Activated CD8-positive, alpha-beta T cell treated with anti-CD3 and anti-CD28 coated beads for 36 hours (primary cell): ENCODE data around the gene KLK8. TPM values are rescaled to one million over a fixed set of nuclear protein-coding genes. Genes with fewer than 3 reads are reported as not detected.

Experiments used
- ATAC-seq: fragments of 200-7000 bp; cut with Tn5 transposase; one replicate; pipeline ENCODE4 v1.10.0; 2021; ENCODE audit warnings: mild to moderate bottlenecking, moderate library complexity
- CTCF ChIA-PET: fragments of 350-600 bp; sonication (Branson Sonifier 250); formaldehyde crosslinking; loops from one replicate; lab custom pipeline; 2021; ENCODE audit warnings: antibody characterized with exemption; lab: Charles Lee
- POLR2A ChIA-PET: fragments of 350-600 bp; sonication (Branson Sonifier 250); formaldehyde crosslinking; loops from one replicate; lab custom pipeline; 2021; ENCODE audit warnings: antibody characterized with exemption; lab: Charles Lee
- DNase-seq: peaks from one replicate; pipeline ENCODE4 v3.0.0-alpha.2; 2020
- H3K27ac Mint-ChIP-seq: one replicate; pipeline ENCODE4 v1.8.0; 2021; ENCODE audit warnings: mild to moderate bottlenecking, mixed read lengths
- H3K27me3 Mint-ChIP-seq: one replicate; pipeline ENCODE4 v1.8.0; 2021; ENCODE audit warnings: mixed read lengths
- H3K36me3 Mint-ChIP-seq: one replicate; pipeline ENCODE4 v1.8.0; 2021; ENCODE audit warnings: low read depth, mixed read lengths
- H3K4me1 Mint-ChIP-seq: one replicate; pipeline ENCODE4 v1.8.0; 2021; ENCODE audit warnings: low read depth, mixed read lengths
- H3K4me3 Mint-ChIP-seq: one replicate; pipeline ENCODE4 v1.8.0; 2021; ENCODE audit warnings: mild to moderate bottlenecking, moderate library complexity, mixed read lengths
- H3K9me3 Mint-ChIP-seq: one replicate; pipeline ENCODE4 v1.8.0; 2021; ENCODE audit warnings: mixed read lengths
- CTCF ChIP-seq: fragments of 200-600 bp; IDR thresholded peaks from one replicate; pipeline ENCODE4 v1.8.0; 2022; ENCODE audit warnings: antibody characterized with exemption, mild to moderate bottlenecking
- intact Hi-C: fragments of 100-400 bp; cut with micrococcal nuclease; formaldehyde crosslinking; loops from one replicate; pipeline ENCODE4 v1.10.0; 2022
- total RNA-seq, 2 experiments: library from RNA; stranded (reverse); gene quantifications; one replicate each; pipeline ENCODE4 v1.2.3, GENCODE V29; 2021

The KLK8 gene
- total RNA-seq, 2 experiments from 2014 or later: not detected

GRCh38 chr19:51036519-51036918 is 35.1 kb upstream of the KLK8 start:
- Mint-ChIP-seq H3K9me3 (no peaks in the 10 kb centered on the region), H3K27ac (no peak overlapping the region), H3K4me3 (no peak overlapping the region), H3K36me3 (no peaks in the 10 kb centered on the region), H3K27me3 (peaks cover 12% of the 10 kb centered on the region), H3K4me1 (no peaks in the 10 kb centered on the region)
- POLR2A ChIA-PET: no interaction called here
- intact Hi-C loops: no loop called here
- DNase-seq (no peak), ATAC-seq (no peak)
- CTCF ChIA-PET: no interaction called here
- TF ChIP-seq CTCF: no peak

- CTCF ChIA-PET: no interaction called here
- Mint-ChIP-seq H3K36me3 (no peaks in the 10 kb centered on the region), H3K27ac (no peak within 1 kb of the TSS), H3K4me3 (no peak within 1 kb of the TSS), H3K27me3 (peaks cover 20% of the 10 kb centered on the region), H3K4me1 (no peaks in the 10 kb centered on the region), H3K9me3 (no peaks in the 10 kb centered on the region)
- POLR2A ChIA-PET: no interaction called here
- TF ChIP-seq CTCF: no peak
- DNase-seq: no peak
- intact Hi-C loops: no loop called here
- ATAC-seq: no peak
Observed at GRCh38 chr19:51034704-51035103, 33.3 kb upstream of the KLK8 start, which contains the start of gene KLK12. Gene KLK12 (minus strand): TSS chr19:51035002. CDS start chr19:51034621, 381 bp downstream.

GRCh38 chr19:51031880-51032225 is 30.4 kb upstream of the KLK8 start:
- Mint-ChIP-seq H3K27me3 (peaks cover 27% of the 10 kb centered on the region), H3K36me3 (no peaks in the 10 kb centered on the region), H3K9me3 (no peaks in the 10 kb centered on the region), H3K4me1 (no peaks in the 10 kb centered on the region), H3K27ac (no peak overlapping the region), H3K4me3 (no peak overlapping the region)
- ChIA-PET CTCF (no interaction called here), POLR2A (no interaction called here)
- intact Hi-C loops: no loop called here
- ATAC-seq (no peak), DNase-seq (no peak)
- TF ChIP-seq CTCF: no peak

GRCh38 chr19:51031220-51031879 is 29.9 kb upstream of the KLK8 start:
- Mint-ChIP-seq H3K9me3 (no peaks in the 10 kb centered on the region), H3K4me3 (no peak overlapping the region), H3K27me3 (peaks cover 30% of the 10 kb centered on the region), H3K4me1 (no peaks in the 10 kb centered on the region), H3K27ac (no peak overlapping the region), H3K36me3 (no peaks in the 10 kb centered on the region)
- TF ChIP-seq CTCF: no peak
- CTCF ChIA-PET: no interaction called here
- DNase-seq (no peak), ATAC-seq (no peak)
- POLR2A ChIA-PET: no interaction called here
- intact Hi-C loops: no loop called here

GRCh38 chr19:51030631-51031030 is 29.2 kb upstream of the KLK8 start:
- Mint-ChIP-seq H3K4me3 (no peak overlapping the region), H3K4me1 (no peaks in the 10 kb centered on the region), H3K9me3 (no peaks in the 10 kb centered on the region), H3K27me3 (peaks cover 31% of the 10 kb centered on the region), H3K36me3 (no peaks in the 10 kb centered on the region), H3K27ac (no peak overlapping the region)
- DNase-seq (no peak), ATAC-seq (no peak)
- ChIA-PET CTCF (no interaction called here), POLR2A (no interaction called here)
- TF ChIP-seq CTCF: no peak
- intact Hi-C loops: no loop called here
